Loucy (cell line): ENCODE data around the gene TIMM17B.
A peak's percentile ranks its signal among the peaks of the same experiment; 100 is the strongest.

Experiments used
- H2AFZ ChIP-seq: fragments of 200-600 bp; sonication (generic); 2 replicates; pipeline ENCODE4 v1.6.0; 2016; ENCODE audit warnings: antibody characterized with exemption, mild to moderate bottlenecking, low read length, moderate library complexity
- H3F3A ChIP-seq: fragments of 200-600 bp; 2 replicates; pipeline ENCODE4 v1.6.0; 2016; ENCODE audit warnings: antibody characterized with exemption, low read depth, mild to moderate bottlenecking
- H3K27me3 ChIP-seq: fragments of 200-600 bp; sonication (generic); 2 replicates; pipeline ENCODE4 v1.6.1; 2014; ENCODE audit warnings: low read length, mild to moderate bottlenecking; ENCODE audit not compliant: insufficient read depth, poor library complexity, severe bottlenecking
- H3K36me3 ChIP-seq: fragments of 200-600 bp; sonication (generic); 2 replicates; pipeline ENCODE4 v1.6.1; 2016; ENCODE audit warnings: low read length; ENCODE audit not compliant: insufficient read depth
- H3K4me1 ChIP-seq: fragments of 200-600 bp; sonication (generic); 2 replicates; pipeline ENCODE4 v1.5.1; 2014; ENCODE audit warnings: low read length, mild to moderate bottlenecking; ENCODE audit not compliant: insufficient read depth, poor library complexity, severe bottlenecking
- H3K4me2 ChIP-seq: fragments of 200-600 bp; sonication (generic); 2 replicates; pipeline ENCODE4 v1.6.0; 2014; ENCODE audit warnings: antibody characterized with exemption, low read length, low read depth, mild to moderate bottlenecking; ENCODE audit not compliant: poor library complexity, severe bottlenecking
- H3K4me3 ChIP-seq: fragments of 200-600 bp; sonication (generic); 2 replicates; pipeline ENCODE4 v1.5.1; 2014; ENCODE audit warnings: low read length, mild to moderate bottlenecking, mixed read lengths; ENCODE audit not compliant: poor library complexity, severe bottlenecking
- H3K79me2 ChIP-seq: fragments of 200-600 bp; sonication (generic); 2 replicates; pipeline ENCODE4 v1.6.1; 2014; ENCODE audit warnings: low read length; ENCODE audit not compliant: insufficient read depth
- H3K9ac ChIP-seq: fragments of 200-600 bp; sonication (generic); 2 replicates; pipeline ENCODE4 v1.6.0; 2014; ENCODE audit warnings: mild to moderate bottlenecking, low read depth, low read length, moderate library complexity; ENCODE audit not compliant: poor library complexity, severe bottlenecking
- H3K9me2 ChIP-seq: fragments of 200-600 bp; sonication (generic); replicated peaks from 2 replicates; pipeline ENCODE4 v1.6.1; 2016; ENCODE audit warnings: low read depth, low read length, mixed read lengths
- H3K9me3 ChIP-seq: fragments of 200-600 bp; sonication (generic); 2 replicates; pipeline ENCODE4 v1.6.1; 2014; ENCODE audit warnings: mild to moderate bottlenecking, antibody characterized with exemption, low read length, low read depth; ENCODE audit not compliant: insufficient read depth
- H4K20me1 ChIP-seq: fragments of 200-600 bp; sonication (generic); 2 replicates; pipeline ENCODE4 v1.6.0; 2014; ENCODE audit warnings: antibody characterized with exemption, low read length, mild to moderate bottlenecking; ENCODE audit not compliant: insufficient read depth, poor library complexity, severe bottlenecking
- CTCF ChIP-seq: fragments of 200-600 bp; sonication (generic); conservative IDR thresholded peaks from 2 replicates; pipeline ENCODE4 v1.5.1; 2014; ENCODE audit warnings: mild to moderate bottlenecking, antibody characterized with exemption, low read length
- EZH2phosphoT487 ChIP-seq: fragments of 200-600 bp; IDR thresholded peaks from 2 replicates; pipeline ENCODE4 v1.6.1; 2018; ENCODE audit warnings: antibody characterized with exemption, mild to moderate bottlenecking, moderate library complexity, borderline replicate concordance

TIMM17B gene

DNA sequence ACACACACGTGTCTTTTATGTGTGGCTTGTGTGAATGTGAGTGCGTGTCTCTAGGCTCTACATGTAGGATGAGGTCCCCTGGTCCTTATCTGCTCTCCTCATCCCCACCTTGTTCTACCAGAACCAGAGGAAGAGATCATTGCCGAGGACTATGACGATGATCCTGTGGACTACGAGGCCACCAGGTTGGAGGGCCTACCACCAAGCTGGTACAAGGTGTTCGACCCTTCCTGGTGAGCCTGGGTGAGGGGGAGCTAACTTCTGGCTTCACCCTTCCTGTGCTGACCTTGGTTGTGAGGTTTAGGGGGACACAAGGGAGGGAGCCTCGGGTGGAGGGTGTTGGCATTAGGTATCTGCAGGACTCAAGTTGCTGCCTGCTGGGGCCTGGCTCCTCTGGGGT is 3.5 kb upstream of the TIMM17B start:
- Histone ChIP-seq H3K79me2 (peaks cover 23% of the 10 kb centered on the region), H2AFZ (no peak overlapping the region), H3K9me2 (no peaks in the 10 kb centered on the region), H4K20me1 (peaks cover 17% of the 10 kb centered on the region), H3K4me3 (no peak overlapping the region), H3K36me3 (peaks cover 7% of the 10 kb centered on the region; the same call in 1 of the 2 replicates), H3K27me3 (no peaks in the 10 kb centered on the region), H3F3A (no peaks in the 10 kb centered on the region), H3K4me1 (no peaks in the 10 kb centered on the region), H3K9me3 (no peaks in the 10 kb centered on the region), H3K9ac (no peak overlapping the region), H3K4me2 (no peak overlapping the region)
- TF ChIP-seq EZH2phosphoT487 = no peak
- TF ChIP-seq CTCF = no peak

GRCh38 chrX:48899078-48899410 is 1.5 kb upstream of the TIMM17B start:
- peak overlapping the region; percentile 73 for H3K4me2 ChIP-seq
- peaks cover 24% of the 10 kb centered on the region for H4K20me1 ChIP-seq
- no peaks in the 10 kb centered on the region for H3K9me3 ChIP-seq
- H3K4me1 ChIP-seq = no peaks in the 10 kb centered on the region
- peaks cover 7% of the 10 kb centered on the region; the same call in 1 of the 2 replicates for H3K36me3 ChIP-seq
- H3K27me3 ChIP-seq = no peaks in the 10 kb centered on the region
- TF ChIP-seq EZH2phosphoT487 (no peak), CTCF (no peak)
- H3K4me3 ChIP-seq = peak overlapping the region; percentile 96
- H3K9ac ChIP-seq = no peak overlapping the region
- H3K9me2 ChIP-seq = no peaks in the 10 kb centered on the region
- peaks cover 39% of the 10 kb centered on the region for H3K79me2 ChIP-seq
- no peaks in the 10 kb centered on the region for H3F3A ChIP-seq
- H2AFZ ChIP-seq = no peak overlapping the region

DNA sequence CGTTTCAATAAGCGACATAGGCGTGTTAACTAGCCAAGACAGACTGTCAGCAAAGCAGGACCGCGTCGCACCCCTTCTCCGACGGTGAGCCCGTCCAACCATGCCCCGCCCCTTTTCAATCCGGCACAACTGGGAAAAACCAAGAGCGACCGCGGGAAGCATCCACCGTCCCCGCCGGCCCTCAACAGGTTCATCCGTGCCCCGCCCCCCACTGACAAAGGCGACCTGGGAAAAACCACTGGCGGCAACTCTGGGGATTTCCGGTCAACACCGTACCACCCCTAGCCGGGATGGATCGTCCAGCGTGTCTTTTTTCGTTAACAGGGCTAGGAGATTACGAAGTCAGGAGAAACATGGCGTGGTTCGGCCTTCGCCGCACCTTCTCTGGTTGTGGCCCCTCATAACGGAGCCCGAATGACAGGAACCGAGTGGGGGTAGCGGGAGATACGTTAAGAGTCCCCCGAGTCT is 377 bp downstream of the TIMM17B start:
- H3K36me3 ChIP-seq = no peaks in the 10 kb centered on the region; the same call in 1 of the 2 replicates
- no peaks in the 10 kb centered on the region for H3K27me3 ChIP-seq
- peak overlapping the region; percentile 96 for H3K4me3 ChIP-seq
- peaks cover 24% of the 10 kb centered on the region for H4K20me1 ChIP-seq
- peak overlapping the region; percentile 73 for H3K4me2 ChIP-seq
- peak overlapping the region; percentile 87 for H2AFZ ChIP-seq
- TF ChIP-seq EZH2phosphoT487 (no peak), CTCF (no peak)
- H3K9ac ChIP-seq = peak overlapping the region; percentile 97
- no peaks in the 10 kb centered on the region for H3K4me1 ChIP-seq
- peaks cover 39% of the 10 kb centered on the region for H3K79me2 ChIP-seq
- no peaks in the 10 kb centered on the region for H3K9me2 ChIP-seq
- H3F3A ChIP-seq = no peaks in the 10 kb centered on the region
- no peaks in the 10 kb centered on the region for H3K9me3 ChIP-seq
